ENCODE results near the gene BIRC3. TPM values are rescaled to one million over a fixed set of nuclear protein-coding genes. Genes with fewer than 3 reads are reported as not detected.
"Not testable (repeated sequence)": the region's sequence is repeated elsewhere in the genome, so short reads cannot be mapped to it uniquely, and the experiment has no call there.

BIRC3 gene
- total RNA-seq, 2 donors from 2014 or later, result 0.04 to 0.07 TPM

DNA sequence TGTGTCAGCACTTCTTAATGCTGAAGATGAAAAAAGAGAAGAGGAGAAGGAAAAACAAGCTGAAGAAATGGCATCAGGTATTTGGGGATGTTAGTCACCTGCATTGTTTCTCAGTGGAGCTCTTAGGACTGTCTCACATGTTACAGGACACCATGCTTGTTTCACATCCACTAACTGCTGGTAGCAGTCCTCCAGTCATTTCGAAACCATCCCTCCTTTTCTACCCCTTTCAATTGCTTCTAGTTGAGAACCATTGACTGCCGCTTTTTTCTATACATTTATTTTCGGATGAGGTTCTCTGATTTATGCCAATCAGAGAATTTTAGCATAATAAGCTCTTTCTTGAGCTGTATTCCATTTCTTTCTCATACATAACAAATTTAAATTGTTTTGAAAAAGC, 51.2 kb downstream of the BIRC3 start:
- peaks cover 8% of the 10 kb centered on the region for H3K9me3 Mint-ChIP-seq
- no peak overlapping the region for H3K9ac ChIP-seq (ENCODE audit: extremely low read depth, low read length, poor library complexity, severe bottlenecking)
- no peaks in the 10 kb centered on the region for H3K27me3 Mint-ChIP-seq (ENCODE audit: insufficient read depth)
- peaks cover 12% of the 10 kb centered on the region for H3K9me3 ChIP-seq (ENCODE audit: control insufficient read depth, low read length)
- TF ChIP-seq, protein P1, sequence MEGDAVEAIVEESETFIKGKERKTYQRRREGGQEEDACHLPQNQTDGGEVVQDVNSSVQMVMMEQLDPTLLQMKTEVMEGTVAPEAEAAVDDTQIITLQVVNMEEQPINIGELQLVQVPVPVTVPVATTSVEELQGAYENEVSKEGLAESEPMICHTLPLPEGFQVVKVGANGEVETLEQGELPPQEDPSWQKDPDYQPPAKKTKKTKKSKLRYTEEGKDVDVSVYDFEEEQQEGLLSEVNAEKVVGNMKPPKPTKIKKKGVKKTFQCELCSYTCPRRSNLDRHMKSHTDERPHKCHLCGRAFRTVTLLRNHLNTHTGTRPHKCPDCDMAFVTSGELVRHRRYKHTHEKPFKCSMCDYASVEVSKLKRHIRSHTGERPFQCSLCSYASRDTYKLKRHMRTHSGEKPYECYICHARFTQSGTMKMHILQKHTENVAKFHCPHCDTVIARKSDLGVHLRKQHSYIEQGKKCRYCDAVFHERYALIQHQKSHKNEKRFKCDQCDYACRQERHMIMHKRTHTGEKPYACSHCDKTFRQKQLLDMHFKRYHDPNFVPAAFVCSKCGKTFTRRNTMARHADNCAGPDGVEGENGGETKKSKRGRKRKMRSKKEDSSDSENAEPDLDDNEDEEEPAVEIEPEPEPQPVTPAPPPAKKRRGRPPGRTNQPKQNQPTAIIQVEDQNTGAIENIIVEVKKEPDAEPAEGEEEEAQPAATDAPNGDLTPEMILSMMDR (conservative IDR thresholded peaks at IDR 0.05), result no peak
- H3K4me1 ChIP-seq (ENCODE audit: control insufficient read depth, insufficient read depth, low read length), result no peaks in the 10 kb centered on the region
- peaks cover 53% of the 10 kb centered on the region for H3K36me3 ChIP-seq (ENCODE audit: control insufficient read depth, insufficient read depth, low read length)
- no peak overlapping the region for H3K27ac ChIP-seq (ENCODE audit: low read depth, low read length)
- DNase-seq, result no peak
- H3K27ac Mint-ChIP-seq, result no peak overlapping the region
- H3K4me3 ChIP-seq (ENCODE audit: low read length), result no peak overlapping the region
- peaks cover 57% of the 10 kb centered on the region for H3K36me3 Mint-ChIP-seq (ENCODE audit: low read depth)
- 95 to 100% methylated on average over 3 of the region's 3 CpGs for WGBS, 2 experiments (ENCODE audit: insufficient coverage in 1 of 2, insufficient read length in 1 of 2)
- H3K4me1 Mint-ChIP-seq, result peaks cover 6% of the 10 kb centered on the region
- H3K4me3 Mint-ChIP-seq, result no peak overlapping the region
- H3K27me3 ChIP-seq (ENCODE audit: control insufficient read depth, insufficient read depth, low read length, poor library complexity, severe bottlenecking), result no peaks in the 10 kb centered on the region

DNA sequence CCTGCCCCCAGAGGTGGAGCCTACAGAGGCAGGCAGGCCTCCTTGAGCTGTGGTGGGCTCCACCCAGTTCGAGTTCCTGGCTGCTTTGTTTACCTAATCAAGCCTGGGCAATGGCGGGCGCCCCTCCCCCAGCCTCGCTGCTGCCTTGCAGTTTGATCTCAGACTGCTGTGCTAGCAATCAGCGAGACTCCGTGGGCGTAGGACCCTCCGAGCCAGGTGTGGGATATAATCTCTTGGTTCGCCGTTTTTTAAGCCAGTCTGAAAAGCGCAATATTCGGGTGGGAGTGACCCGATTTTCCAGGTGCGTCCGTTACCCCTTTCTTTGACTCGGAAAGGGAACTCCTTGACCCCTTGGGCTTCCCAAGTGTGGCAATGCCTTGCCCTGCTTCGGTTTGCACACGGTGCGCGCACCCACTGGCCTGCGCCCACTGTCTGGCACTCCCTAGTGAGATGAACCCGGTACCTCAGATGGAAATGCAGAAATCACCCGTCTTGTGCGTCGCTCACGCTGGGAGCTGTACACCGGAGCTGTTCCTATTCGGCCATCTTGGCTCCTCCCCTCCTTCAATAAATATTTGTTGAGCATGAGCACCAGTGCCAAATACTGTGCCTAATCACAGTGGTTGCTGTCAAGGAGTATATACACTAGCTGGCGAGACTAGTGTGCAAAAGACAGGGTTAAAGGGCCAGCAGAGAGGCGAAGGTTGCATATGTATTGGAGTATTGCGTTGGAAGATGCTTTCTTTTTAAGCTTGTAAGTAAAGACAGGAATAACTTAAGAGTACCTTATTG, 57.5 kb downstream of the BIRC3 start:
- Mint-ChIP-seq H3K4me3 (peak overlapping the region; percentile 64), H3K4me1 (peaks cover 17% of the 10 kb centered on the region), H3K36me3 (ENCODE audit: low read depth) (peaks cover 48% of the 10 kb centered on the region), H3K27ac (peak overlapping the region; percentile 97)
- not testable (repeated sequence) for H3K27ac ChIP-seq (ENCODE audit: low read depth, low read length); H3K27me3 ChIP-seq (ENCODE audit: control insufficient read depth, insufficient read depth, low read length, poor library complexity, severe bottlenecking); H3K4me1 ChIP-seq (ENCODE audit: control insufficient read depth, insufficient read depth, low read length); H3K27me3 Mint-ChIP-seq (ENCODE audit: insufficient read depth); H3K9ac ChIP-seq (ENCODE audit: extremely low read depth, low read length, poor library complexity, severe bottlenecking); H3K9me3 ChIP-seq (ENCODE audit: control insufficient read depth, low read length); H3K9me3 Mint-ChIP-seq
- WGBS, 2 experiments (ENCODE audit: insufficient coverage in 1 of 2, insufficient read length in 1 of 2), result 53 to 77% methylated on average over 15 to 31 of the region's 31 CpGs
- DNase-seq, result peak; percentile 54
- Histone ChIP-seq H3K4me3 (ENCODE audit: low read length) (peak overlapping the region; percentile 52), H3K36me3 (ENCODE audit: control insufficient read depth, insufficient read depth, low read length) (peaks cover 44% of the 10 kb centered on the region)

DNA sequence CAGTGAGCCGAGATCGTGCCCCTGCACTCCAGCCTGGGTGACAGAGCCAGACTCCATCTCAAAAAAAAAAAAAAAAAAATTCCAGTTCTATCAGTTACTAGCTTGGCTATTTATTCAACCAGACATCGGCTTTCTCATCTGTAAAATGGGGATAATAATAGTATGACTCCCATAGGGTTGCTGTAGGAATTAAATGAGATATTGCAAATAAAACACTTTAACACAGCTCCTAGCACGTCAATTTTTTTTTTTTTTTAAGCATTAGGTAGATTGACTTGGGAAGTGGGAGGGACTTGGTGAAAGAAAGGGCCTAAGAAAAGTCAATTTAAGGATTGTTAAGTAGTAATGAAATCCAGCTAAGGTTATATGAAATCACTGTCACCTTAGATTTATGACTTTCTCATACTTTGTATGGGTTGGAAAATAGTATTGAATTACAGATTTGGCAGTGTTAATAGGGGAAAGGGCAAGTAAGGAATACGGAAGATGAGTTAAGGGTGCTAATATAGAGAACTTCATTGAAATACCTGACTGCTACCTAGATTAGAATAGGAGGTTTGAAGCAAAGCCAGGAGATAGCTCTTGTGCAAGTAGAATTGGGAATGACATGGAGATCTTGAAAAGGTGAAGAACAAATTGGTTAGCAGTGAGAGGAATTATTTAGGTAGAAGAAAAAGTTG, 58.6 kb downstream of the BIRC3 start:
- Histone ChIP-seq H3K36me3 (ENCODE audit: control insufficient read depth, insufficient read depth, low read length) (peaks cover 49% of the 10 kb centered on the region), H3K9me3 (ENCODE audit: control insufficient read depth, low read length) (no peaks in the 10 kb centered on the region), H3K27ac (ENCODE audit: low read depth, low read length) (no peak overlapping the region), H3K4me3 (ENCODE audit: low read length) (no peak overlapping the region), H3K9ac (ENCODE audit: extremely low read depth, low read length, poor library complexity, severe bottlenecking) (no peak overlapping the region), H3K27me3 (ENCODE audit: control insufficient read depth, insufficient read depth, low read length, poor library complexity, severe bottlenecking) (no peaks in the 10 kb centered on the region), H3K4me1 (ENCODE audit: control insufficient read depth, insufficient read depth, low read length) (no peaks in the 10 kb centered on the region)
- H3K9me3 Mint-ChIP-seq, result peaks cover 7% of the 10 kb centered on the region
- H3K27ac Mint-ChIP-seq, result no peak overlapping the region
- peak overlapping the region; percentile 64 for H3K4me3 Mint-ChIP-seq
- WGBS, 2 experiments (ENCODE audit: insufficient coverage in 1 of 2, insufficient read length in 1 of 2), result 94 to 100% methylated on average over 1 to 4 of the region's 5 CpGs
- H3K36me3 Mint-ChIP-seq (ENCODE audit: low read depth), result peaks cover 57% of the 10 kb centered on the region
- H3K4me1 Mint-ChIP-seq, result peaks cover 23% of the 10 kb centered on the region
- TF ChIP-seq, protein P1 (conservative IDR thresholded peaks at IDR 0.05), result no peak
- H3K27me3 Mint-ChIP-seq (ENCODE audit: insufficient read depth), result no peaks in the 10 kb centered on the region
- no peak for DNase-seq

Measured in endodermal cell (in vitro differentiated cells).